WTC11 (cell line): ENCODE results near the gene LPP. TPM values are rescaled to one million over a fixed set of nuclear protein-coding genes. Genes with fewer than 3 reads are reported as not detected.

Experiments
- ATAC-seq: fragments of 200-7000 bp; cut with Tn5 transposase; 2 replicates; pipeline ENCODE4 v1.10.0; 2021; ENCODE audit warnings: mild to moderate bottlenecking, moderate library complexity
- CTCF ChIA-PET: fragments of 300-600 bp; sonication (Branson Sonifier 250); formaldehyde crosslinking; loops from one replicate; lab custom pipeline; 2021; ENCODE audit warnings: antibody characterized with exemption; lab: Charles Lee
- POLR2A ChIA-PET: fragments of 350-600 bp; sonication (Branson Sonifier 250); formaldehyde crosslinking; loops from one replicate; lab custom pipeline; 2021; ENCODE audit warnings: antibody characterized with exemption; lab: Charles Lee
- DNase-seq: peaks from one replicate; pipeline ENCODE4 v3.0.0; 2021; ENCODE audit warnings: low spot score
- H3K27ac Mint-ChIP-seq: 2 replicates; pipeline ENCODE4 v1.8.0; 2021; ENCODE audit warnings: mixed read lengths
- H3K27me3 Mint-ChIP-seq: 2 replicates; pipeline ENCODE4 v1.8.0; 2021; ENCODE audit warnings: low read depth, mild to moderate bottlenecking, moderate library complexity, mixed read lengths
- H3K36me3 Mint-ChIP-seq: 2 replicates; pipeline ENCODE4 v1.8.0; 2021; ENCODE audit warnings: mixed read lengths
- H3K4me1 Mint-ChIP-seq: 2 replicates; pipeline ENCODE4 v1.8.0; 2022; ENCODE audit warnings: mixed read lengths
- H3K4me3 Mint-ChIP-seq: 2 replicates; pipeline ENCODE4 v1.8.0; 2021; ENCODE audit warnings: mild to moderate bottlenecking, moderate library complexity, mixed read lengths
- H3K9me3 Mint-ChIP-seq: 2 replicates; pipeline ENCODE4 v1.8.0; 2021; ENCODE audit warnings: mixed read lengths
- ESRRA ChIP-seq: sonication (generic); formaldehyde crosslinking; IDR thresholded peaks from 2 replicates; pipeline ENCODE4 v1.8.1; 2022; ENCODE audit warnings: mild to moderate bottlenecking, missing genetic modification reagents, borderline replicate concordance
- FOXK1 ChIP-seq: sonication (generic); formaldehyde crosslinking; IDR thresholded peaks from 2 replicates; pipeline ENCODE4 v1.8.0; 2022; ENCODE audit warnings: mild to moderate bottlenecking, moderate library complexity, missing genetic modification reagents
- GRHL2 ChIP-seq: fragments of 250-450 bp; sonication (Bioruptor Pico); IDR thresholded peaks from 2 replicates; pipeline ENCODE4 v1.8.0; 2022; ENCODE audit warnings: mild to moderate bottlenecking, moderate library complexity; ENCODE audit not compliant: insufficient replicate concordance, severe bottlenecking
- GTF2I ChIP-seq: fragments of 250-450 bp; sonication (Bioruptor Pico); conservative IDR thresholded peaks from 2 replicates; pipeline ENCODE4 v1.4.0; 2021; ENCODE audit warnings: mild to moderate bottlenecking
- IRF2 ChIP-seq: sonication (generic); formaldehyde crosslinking; IDR thresholded peaks from 2 replicates; pipeline ENCODE4 v1.8.0; 2022; ENCODE audit warnings: low read depth, missing genetic modification reagents, borderline replicate concordance
- NR1H2 ChIP-seq: sonication (generic); formaldehyde crosslinking; IDR thresholded peaks from 2 replicates; pipeline ENCODE4 v1.9.0; 2021; ENCODE audit warnings: mild to moderate bottlenecking, moderate library complexity, missing genetic modification reagents
- NR2C2 ChIP-seq: sonication (generic); formaldehyde crosslinking; IDR thresholded peaks from 2 replicates; pipeline ENCODE4 v1.8.0; 2022; ENCODE audit warnings: mild to moderate bottlenecking, missing genetic modification reagents
- RELA ChIP-seq: sonication (generic); formaldehyde crosslinking; IDR thresholded peaks from 2 replicates; pipeline ENCODE4 v1.8.1; 2022; ENCODE audit warnings: missing genetic modification reagents, mild to moderate bottlenecking, borderline replicate concordance
- TP53 ChIP-seq: sonication (generic); formaldehyde crosslinking; IDR thresholded peaks from 2 replicates; pipeline ENCODE4 v1.8.1; 2023; ENCODE audit warnings: mild to moderate bottlenecking, missing genetic modification reagents
- ZNF263 ChIP-seq: sonication (generic); formaldehyde crosslinking; IDR thresholded peaks from 2 replicates; pipeline ENCODE4 v1.8.1; 2022; ENCODE audit warnings: low read depth, mild to moderate bottlenecking, moderate library complexity, missing genetic modification reagents
- ZNF416 ChIP-seq: fragments of 250-450 bp; sonication (Bioruptor Pico); IDR thresholded peaks from 2 replicates; pipeline ENCODE4 v1.9.0; 2021; ENCODE audit warnings: mild to moderate bottlenecking, inconsistent platforms
- total RNA-seq: library from RNA; stranded (reverse); gene quantifications from 3 replicates; pipeline ENCODE4 v1.2.3, GENCODE V29; 2021
- TF ChIP-seq, protein P1 (sequence below): fragments of 250-450 bp; sonication (Bioruptor Pico); IDR thresholded peaks from 2 replicates; pipeline ENCODE4 v1.9.0; 2021; ENCODE audit warnings: mild to moderate bottlenecking
- TF ChIP-seq, protein P2 (sequence below): sonication (generic); formaldehyde crosslinking; IDR thresholded peaks from 2 replicates; pipeline ENCODE4 v1.8.1; 2022; ENCODE audit warnings: mild to moderate bottlenecking, missing genetic modification reagents, moderate library complexity, borderline replicate concordance
- TF ChIP-seq, protein P3 (sequence below): sonication (generic); formaldehyde crosslinking; IDR thresholded peaks from 2 replicates; pipeline ENCODE4 v1.8.0; 2022; ENCODE audit warnings: mild to moderate bottlenecking, missing genetic modification reagents
- TF ChIP-seq, protein P4 (sequence below): sonication (generic); formaldehyde crosslinking; IDR thresholded peaks from 2 replicates; pipeline ENCODE4 v1.8.1; 2022; ENCODE audit warnings: mild to moderate bottlenecking, moderate library complexity, missing genetic modification reagents
- TF ChIP-seq, protein P5 (sequence below): sonication (generic); formaldehyde crosslinking; IDR thresholded peaks from 2 replicates; pipeline ENCODE4 v1.8.1; 2023; ENCODE audit warnings: mild to moderate bottlenecking, missing genetic modification reagents, borderline replicate concordance
- TF ChIP-seq, protein P6 (sequence below): sonication (generic); formaldehyde crosslinking; conservative IDR thresholded peaks from 2 replicates; pipeline ENCODE4 v1.8.1; 2023; ENCODE audit warnings: mild to moderate bottlenecking, low read depth, missing genetic modification reagents, moderate library complexity
- TF ChIP-seq, protein P7 (sequence below): fragments of 250-450 bp; sonication (Bioruptor Pico); IDR thresholded peaks from 2 replicates; pipeline ENCODE4 v1.9.0; 2021; ENCODE audit warnings: mild to moderate bottlenecking
- TF ChIP-seq, protein P8 (sequence below): fragments of 250-450 bp; sonication (Bioruptor Pico); conservative IDR thresholded peaks from 2 replicates; pipeline ENCODE4 v1.9.0; 2021; ENCODE audit warnings: mild to moderate bottlenecking

The LPP gene
- total RNA-seq, 1 experiment from 2014 or later = 49.6 TPM

DNA sequence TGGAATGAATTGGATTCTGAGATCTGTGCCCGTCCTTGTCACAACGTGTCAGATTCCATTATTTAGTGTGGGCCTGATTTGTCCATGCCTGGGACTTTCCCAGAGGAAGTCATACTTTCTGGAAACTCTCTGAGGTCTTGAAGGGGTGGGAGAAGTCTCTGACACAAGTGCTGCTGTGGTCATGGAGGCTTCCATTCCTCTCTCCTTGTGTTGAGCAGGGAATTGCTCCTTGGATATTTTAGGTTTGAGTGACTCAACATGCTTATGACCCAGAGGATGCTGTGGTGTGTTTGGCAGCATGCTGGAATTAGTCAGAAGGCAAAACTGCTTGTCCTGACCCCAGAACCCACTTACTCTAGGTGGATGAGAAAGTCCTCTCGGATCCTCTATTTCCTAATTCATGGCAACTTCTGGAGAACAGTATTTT lies 132.1 kb downstream of the LPP start:
- no peak for ATAC-seq
- H3K27ac Mint-ChIP-seq = no peak overlapping the region
- H3K4me3 Mint-ChIP-seq = no peak overlapping the region
- ChIA-PET POLR2A (no interaction called here), CTCF (no interaction called here)
- peaks cover 18% of the 10 kb centered on the region for H3K4me1 Mint-ChIP-seq
- H3K27me3 Mint-ChIP-seq = no peaks in the 10 kb centered on the region
- TF ChIP-seq, protein P1, sequence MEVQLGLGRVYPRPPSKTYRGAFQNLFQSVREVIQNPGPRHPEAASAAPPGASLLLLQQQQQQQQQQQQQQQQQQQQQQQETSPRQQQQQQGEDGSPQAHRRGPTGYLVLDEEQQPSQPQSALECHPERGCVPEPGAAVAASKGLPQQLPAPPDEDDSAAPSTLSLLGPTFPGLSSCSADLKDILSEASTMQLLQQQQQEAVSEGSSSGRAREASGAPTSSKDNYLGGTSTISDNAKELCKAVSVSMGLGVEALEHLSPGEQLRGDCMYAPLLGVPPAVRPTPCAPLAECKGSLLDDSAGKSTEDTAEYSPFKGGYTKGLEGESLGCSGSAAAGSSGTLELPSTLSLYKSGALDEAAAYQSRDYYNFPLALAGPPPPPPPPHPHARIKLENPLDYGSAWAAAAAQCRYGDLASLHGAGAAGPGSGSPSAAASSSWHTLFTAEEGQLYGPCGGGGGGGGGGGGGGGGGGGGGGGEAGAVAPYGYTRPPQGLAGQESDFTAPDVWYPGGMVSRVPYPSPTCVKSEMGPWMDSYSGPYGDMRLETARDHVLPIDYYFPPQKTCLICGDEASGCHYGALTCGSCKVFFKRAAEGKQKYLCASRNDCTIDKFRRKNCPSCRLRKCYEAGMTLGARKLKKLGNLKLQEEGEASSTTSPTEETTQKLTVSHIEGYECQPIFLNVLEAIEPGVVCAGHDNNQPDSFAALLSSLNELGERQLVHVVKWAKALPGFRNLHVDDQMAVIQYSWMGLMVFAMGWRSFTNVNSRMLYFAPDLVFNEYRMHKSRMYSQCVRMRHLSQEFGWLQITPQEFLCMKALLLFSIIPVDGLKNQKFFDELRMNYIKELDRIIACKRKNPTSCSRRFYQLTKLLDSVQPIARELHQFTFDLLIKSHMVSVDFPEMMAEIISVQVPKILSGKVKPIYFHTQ (CRISPR knock-in tag) = no peak
- TF ChIP-seq RELA (CRISPR knock-in tag) = no peak
- no peak for TF ChIP-seq NR1H2 (CRISPR knock-in tag)
- TF ChIP-seq, protein P2, sequence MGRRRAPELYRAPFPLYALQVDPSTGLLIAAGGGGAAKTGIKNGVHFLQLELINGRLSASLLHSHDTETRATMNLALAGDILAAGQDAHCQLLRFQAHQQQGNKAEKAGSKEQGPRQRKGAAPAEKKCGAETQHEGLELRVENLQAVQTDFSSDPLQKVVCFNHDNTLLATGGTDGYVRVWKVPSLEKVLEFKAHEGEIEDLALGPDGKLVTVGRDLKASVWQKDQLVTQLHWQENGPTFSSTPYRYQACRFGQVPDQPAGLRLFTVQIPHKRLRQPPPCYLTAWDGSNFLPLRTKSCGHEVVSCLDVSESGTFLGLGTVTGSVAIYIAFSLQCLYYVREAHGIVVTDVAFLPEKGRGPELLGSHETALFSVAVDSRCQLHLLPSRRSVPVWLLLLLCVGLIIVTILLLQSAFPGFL (CRISPR knock-in tag) = no peak
- no peaks in the 10 kb centered on the region for H3K9me3 Mint-ChIP-seq
- DNase-seq = no peak
- no peaks in the 10 kb centered on the region for H3K36me3 Mint-ChIP-seq

DNA sequence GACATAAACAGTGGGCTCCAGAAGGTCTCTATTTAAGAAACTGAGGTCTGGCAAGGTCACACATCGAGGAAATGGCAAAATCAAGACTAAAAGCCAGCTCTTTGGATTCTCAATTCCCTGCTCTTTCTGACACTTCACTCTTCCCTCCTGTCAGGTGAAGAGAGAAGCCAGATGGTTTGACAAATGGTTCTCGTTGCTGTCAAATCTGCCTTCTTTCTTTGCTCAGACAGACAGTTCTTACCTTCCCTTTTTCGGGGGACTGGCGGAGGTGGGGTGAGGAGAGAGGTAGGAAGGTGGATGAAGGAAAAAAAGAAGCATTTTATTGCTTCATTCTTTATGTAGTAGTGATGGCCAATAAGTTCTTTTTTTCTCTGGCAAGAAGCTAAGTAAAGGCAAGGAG lies 133.4 kb downstream of the LPP start:
- no peaks in the 10 kb centered on the region for H3K36me3 Mint-ChIP-seq
- no peak overlapping the region for H3K4me3 Mint-ChIP-seq
- TF ChIP-seq, protein P3, sequence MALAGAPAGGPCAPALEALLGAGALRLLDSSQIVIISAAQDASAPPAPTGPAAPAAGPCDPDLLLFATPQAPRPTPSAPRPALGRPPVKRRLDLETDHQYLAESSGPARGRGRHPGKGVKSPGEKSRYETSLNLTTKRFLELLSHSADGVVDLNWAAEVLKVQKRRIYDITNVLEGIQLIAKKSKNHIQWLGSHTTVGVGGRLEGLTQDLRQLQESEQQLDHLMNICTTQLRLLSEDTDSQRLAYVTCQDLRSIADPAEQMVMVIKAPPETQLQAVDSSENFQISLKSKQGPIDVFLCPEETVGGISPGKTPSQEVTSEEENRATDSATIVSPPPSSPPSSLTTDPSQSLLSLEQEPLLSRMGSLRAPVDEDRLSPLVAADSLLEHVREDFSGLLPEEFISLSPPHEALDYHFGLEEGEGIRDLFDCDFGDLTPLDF (CRISPR knock-in tag) = no peak
- no peak for TF ChIP-seq ZNF416 (CRISPR knock-in tag)
- TF ChIP-seq RELA (CRISPR knock-in tag) = no peak
- TF ChIP-seq, protein P4, sequence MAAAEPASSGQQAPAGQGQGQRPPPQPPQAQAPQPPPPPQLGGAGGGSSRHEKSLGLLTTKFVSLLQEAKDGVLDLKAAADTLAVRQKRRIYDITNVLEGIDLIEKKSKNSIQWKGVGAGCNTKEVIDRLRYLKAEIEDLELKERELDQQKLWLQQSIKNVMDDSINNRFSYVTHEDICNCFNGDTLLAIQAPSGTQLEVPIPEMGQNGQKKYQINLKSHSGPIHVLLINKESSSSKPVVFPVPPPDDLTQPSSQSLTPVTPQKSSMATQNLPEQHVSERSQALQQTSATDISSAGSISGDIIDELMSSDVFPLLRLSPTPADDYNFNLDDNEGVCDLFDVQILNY = no peak
- TF ChIP-seq TP53 (CRISPR knock-in tag) = no peak
- TF ChIP-seq GRHL2 = no peak
- TF ChIP-seq, protein P5, sequence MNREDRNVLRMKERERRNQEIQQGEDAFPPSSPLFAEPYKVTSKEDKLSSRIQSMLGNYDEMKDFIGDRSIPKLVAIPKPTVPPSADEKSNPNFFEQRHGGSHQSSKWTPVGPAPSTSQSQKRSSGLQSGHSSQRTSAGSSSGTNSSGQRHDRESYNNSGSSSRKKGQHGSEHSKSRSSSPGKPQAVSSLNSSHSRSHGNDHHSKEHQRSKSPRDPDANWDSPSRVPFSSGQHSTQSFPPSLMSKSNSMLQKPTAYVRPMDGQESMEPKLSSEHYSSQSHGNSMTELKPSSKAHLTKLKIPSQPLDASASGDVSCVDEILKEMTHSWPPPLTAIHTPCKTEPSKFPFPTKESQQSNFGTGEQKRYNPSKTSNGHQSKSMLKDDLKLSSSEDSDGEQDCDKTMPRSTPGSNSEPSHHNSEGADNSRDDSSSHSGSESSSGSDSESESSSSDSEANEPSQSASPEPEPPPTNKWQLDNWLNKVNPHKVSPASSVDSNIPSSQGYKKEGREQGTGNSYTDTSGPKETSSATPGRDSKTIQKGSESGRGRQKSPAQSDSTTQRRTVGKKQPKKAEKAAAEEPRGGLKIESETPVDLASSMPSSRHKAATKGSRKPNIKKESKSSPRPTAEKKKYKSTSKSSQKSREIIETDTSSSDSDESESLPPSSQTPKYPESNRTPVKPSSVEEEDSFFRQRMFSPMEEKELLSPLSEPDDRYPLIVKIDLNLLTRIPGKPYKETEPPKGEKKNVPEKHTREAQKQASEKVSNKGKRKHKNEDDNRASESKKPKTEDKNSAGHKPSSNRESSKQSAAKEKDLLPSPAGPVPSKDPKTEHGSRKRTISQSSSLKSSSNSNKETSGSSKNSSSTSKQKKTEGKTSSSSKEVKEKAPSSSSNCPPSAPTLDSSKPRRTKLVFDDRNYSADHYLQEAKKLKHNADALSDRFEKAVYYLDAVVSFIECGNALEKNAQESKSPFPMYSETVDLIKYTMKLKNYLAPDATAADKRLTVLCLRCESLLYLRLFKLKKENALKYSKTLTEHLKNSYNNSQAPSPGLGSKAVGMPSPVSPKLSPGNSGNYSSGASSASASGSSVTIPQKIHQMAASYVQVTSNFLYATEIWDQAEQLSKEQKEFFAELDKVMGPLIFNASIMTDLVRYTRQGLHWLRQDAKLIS (CRISPR knock-in tag) = no peak
- TF ChIP-seq GTF2I (CRISPR knock-in tag) = no peak
- no peak for TF ChIP-seq FOXK1 (CRISPR knock-in tag)
- no peak for TF ChIP-seq ESRRA
- TF ChIP-seq, protein P6, sequence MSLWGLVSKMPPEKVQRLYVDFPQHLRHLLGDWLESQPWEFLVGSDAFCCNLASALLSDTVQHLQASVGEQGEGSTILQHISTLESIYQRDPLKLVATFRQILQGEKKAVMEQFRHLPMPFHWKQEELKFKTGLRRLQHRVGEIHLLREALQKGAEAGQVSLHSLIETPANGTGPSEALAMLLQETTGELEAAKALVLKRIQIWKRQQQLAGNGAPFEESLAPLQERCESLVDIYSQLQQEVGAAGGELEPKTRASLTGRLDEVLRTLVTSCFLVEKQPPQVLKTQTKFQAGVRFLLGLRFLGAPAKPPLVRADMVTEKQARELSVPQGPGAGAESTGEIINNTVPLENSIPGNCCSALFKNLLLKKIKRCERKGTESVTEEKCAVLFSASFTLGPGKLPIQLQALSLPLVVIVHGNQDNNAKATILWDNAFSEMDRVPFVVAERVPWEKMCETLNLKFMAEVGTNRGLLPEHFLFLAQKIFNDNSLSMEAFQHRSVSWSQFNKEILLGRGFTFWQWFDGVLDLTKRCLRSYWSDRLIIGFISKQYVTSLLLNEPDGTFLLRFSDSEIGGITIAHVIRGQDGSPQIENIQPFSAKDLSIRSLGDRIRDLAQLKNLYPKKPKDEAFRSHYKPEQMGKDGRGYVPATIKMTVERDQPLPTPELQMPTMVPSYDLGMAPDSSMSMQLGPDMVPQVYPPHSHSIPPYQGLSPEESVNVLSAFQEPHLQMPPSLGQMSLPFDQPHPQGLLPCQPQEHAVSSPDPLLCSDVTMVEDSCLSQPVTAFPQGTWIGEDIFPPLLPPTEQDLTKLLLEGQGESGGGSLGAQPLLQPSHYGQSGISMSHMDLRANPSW = no peak
- TF ChIP-seq, protein P7, sequence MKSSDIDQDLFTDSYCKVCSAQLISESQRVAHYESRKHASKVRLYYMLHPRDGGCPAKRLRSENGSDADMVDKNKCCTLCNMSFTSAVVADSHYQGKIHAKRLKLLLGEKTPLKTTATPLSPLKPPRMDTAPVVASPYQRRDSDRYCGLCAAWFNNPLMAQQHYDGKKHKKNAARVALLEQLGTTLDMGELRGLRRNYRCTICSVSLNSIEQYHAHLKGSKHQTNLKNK (CRISPR knock-in tag) = no peak
- TF ChIP-seq, protein P8, sequence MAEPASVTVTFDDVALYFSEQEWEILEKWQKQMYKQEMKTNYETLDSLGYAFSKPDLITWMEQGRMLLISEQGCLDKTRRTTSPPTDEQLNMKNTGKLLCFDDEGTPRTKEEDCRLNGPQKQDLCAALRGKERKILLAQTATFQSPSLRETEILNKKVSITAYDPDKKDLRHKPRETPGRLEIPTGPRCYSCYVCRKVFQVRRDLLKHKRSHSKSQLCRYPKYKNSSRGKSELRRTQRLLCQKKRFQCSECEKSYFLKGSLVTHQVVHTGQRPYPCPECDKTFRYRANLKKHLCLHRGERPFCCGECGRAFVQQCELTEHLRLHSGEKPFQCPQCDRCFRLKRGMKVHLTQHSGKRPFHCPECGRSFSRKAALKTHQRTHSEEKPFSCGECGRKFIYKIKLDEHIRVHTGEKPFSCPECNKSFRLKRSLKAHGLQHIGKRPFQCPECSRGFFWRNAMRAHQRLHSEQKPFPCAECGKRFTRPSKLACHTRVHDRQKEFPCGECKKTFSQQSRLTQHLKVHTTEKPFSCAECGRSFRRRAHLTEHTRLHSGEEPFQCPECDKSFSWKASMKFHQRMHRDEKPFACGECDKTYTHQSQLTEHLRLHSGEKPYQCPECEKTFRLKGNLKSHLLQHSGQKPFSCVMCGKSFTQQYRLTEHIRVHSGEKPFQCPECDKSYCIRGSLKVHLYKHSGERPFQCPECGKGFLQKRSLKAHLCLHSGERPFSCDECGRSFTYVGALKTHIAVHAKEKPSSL = no peak
- no peak for TF ChIP-seq IRF2 (CRISPR knock-in tag)
- TF ChIP-seq NR1H2 (CRISPR knock-in tag) = no peak
- TF ChIP-seq NR2C2 (CRISPR knock-in tag) = no peak
- no peak for TF ChIP-seq ZNF263 (CRISPR knock-in tag)

More for the DNA sequence above, 133.4 kb downstream of the LPP start:
- Mint-ChIP-seq H3K27me3 (no peaks in the 10 kb centered on the region), H3K4me1 (peaks cover 18% of the 10 kb centered on the region), H3K9me3 (no peaks in the 10 kb centered on the region), H3K27ac (peak overlapping the region; percentile 27; the same call in 1 of the 2 replicates)
- ATAC-seq (no peak), DNase-seq (no peak)
- POLR2A ChIA-PET = no interaction called here
- CTCF ChIA-PET = no interaction called here
